ENCODE results near the gene C1QB. TPM values are rescaled to one million over a fixed set of nuclear protein-coding genes. Genes with fewer than 3 reads are reported as not detected.

The C1QB gene
- total and polyA plus RNA-seq, 2 experiments from 2014 or later = not detected

- Histone ChIP-seq H3K27me3 (ENCODE audit: insufficient read depth) (no peaks in the 10 kb centered on the region), H4K20me1 (replicated peaks; ENCODE audit: insufficient read depth) (no peaks in the 10 kb centered on the region), H3K79me2 (replicated peaks; ENCODE audit: insufficient read depth) (no peaks in the 10 kb centered on the region), H3K27ac (ENCODE audit: low read depth) (no peak overlapping the region), H2AFZ (no peak overlapping the region), H3K4me1 (ENCODE audit: insufficient read depth) (no peaks in the 10 kb centered on the region), H3K4me3 (no peak overlapping the region), H3K9me2 (ENCODE audit: insufficient read depth) (no peaks in the 10 kb centered on the region), H3K4me2 (no peak overlapping the region), H3F3A (replicated peaks; ENCODE audit: low read depth) (no peaks in the 10 kb centered on the region; the same call in 1 of the 2 replicates), H3K36me3 (ENCODE audit: insufficient read depth) (no peaks in the 10 kb centered on the region)
- no peak overlapping the region for H3K27ac Mint-ChIP-seq
- H3K27me3 Mint-ChIP-seq (ENCODE audit: insufficient read depth, low read depth, poor library complexity) = peaks cover 12% of the 10 kb centered on the region
- no peaks in the 10 kb centered on the region for H3K9me3 Mint-ChIP-seq
- DNase-seq (ENCODE audit: low spot score) = no peak
- H3K4me3 Mint-ChIP-seq = no peak overlapping the region
- no peak for TF ChIP-seq STAT1 (IDR thresholded peaks at IDR 0.05; ENCODE audit: unreplicated experiment)
- no peak for TF ChIP-seq CREB1 (CRISPR knock-in tag; IDR thresholded peaks at IDR 0.05; ENCODE audit: low read depth)
- no peak for TF ChIP-seq EZH2phosphoT487 (IDR thresholded peaks at IDR 0.05; ENCODE audit: unreplicated experiment)
- TF ChIP-seq NANOG (IDR thresholded peaks at IDR 0.05; ENCODE audit: borderline replicate concordance) = no peak
- TF ChIP-seq, protein P1, sequence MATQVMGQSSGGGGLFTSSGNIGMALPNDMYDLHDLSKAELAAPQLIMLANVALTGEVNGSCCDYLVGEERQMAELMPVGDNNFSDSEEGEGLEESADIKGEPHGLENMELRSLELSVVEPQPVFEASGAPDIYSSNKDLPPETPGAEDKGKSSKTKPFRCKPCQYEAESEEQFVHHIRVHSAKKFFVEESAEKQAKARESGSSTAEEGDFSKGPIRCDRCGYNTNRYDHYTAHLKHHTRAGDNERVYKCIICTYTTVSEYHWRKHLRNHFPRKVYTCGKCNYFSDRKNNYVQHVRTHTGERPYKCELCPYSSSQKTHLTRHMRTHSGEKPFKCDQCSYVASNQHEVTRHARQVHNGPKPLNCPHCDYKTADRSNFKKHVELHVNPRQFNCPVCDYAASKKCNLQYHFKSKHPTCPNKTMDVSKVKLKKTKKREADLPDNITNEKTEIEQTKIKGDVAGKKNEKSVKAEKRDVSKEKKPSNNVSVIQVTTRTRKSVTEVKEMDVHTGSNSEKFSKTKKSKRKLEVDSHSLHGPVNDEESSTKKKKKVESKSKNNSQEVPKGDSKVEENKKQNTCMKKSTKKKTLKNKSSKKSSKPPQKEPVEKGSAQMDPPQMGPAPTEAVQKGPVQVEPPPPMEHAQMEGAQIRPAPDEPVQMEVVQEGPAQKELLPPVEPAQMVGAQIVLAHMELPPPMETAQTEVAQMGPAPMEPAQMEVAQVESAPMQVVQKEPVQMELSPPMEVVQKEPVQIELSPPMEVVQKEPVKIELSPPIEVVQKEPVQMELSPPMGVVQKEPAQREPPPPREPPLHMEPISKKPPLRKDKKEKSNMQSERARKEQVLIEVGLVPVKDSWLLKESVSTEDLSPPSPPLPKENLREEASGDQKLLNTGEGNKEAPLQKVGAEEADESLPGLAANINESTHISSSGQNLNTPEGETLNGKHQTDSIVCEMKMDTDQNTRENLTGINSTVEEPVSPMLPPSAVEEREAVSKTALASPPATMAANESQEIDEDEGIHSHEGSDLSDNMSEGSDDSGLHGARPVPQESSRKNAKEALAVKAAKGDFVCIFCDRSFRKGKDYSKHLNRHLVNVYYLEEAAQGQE (IDR thresholded peaks at IDR 0.05; ENCODE audit: unreplicated experiment) = no peak
- TF ChIP-seq CTCF (conservative IDR thresholded peaks at IDR 0.05; ENCODE audit: low read depth in 2 of 2) = no peak
- ATAC-seq = no peak
- H3K36me3 Mint-ChIP-seq (ENCODE audit: low read depth) = no peaks in the 10 kb centered on the region
- H3K4me1 Mint-ChIP-seq = no peaks in the 10 kb centered on the region
These were observed 2.8 kb upstream of the C1QB start for GRCh38 chr1:22650089-22650693.

DNA sequence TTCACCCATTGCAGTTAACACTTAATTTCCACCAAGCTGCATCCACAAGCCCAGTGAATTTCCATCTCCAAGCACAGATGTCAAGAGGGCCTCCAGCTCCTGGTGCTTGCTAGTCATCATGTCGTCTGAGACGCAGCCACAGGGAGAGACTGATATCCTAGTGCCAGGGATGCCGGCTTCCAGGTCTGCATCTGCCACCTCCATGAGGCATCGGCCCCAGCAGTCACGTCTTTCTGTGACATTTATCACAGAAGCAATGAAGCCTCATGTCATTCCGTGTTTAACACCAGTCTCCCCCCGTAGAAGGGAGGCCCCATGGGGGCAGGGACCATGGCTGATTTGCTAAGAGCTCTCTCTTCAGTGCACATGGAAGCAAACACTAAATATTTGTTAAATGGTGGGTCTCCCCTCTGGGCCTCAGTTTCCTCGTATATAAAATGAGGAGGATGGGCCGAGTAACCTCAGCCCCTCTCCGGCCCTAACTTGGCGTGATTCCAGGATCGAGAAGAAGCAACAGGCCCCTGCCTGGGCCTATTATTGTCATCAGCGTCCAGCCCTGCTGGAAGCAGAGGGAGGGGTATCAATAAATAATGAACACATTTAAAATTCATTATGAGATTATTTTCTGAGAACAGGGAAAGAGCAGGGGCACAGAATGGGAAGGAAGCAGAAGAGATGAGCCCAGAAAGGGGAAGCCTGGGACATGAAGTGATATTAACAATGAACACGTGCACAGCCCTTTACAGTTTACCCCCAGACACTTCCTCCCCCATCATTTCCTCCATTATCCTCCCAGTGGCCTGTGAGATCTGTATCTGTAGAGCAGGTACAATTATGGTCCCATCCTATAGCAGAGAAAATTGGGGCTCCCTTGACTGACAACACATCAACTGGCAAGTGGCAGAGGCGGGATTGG, 837 bp upstream of the C1QB start:
- H3K36me3 Mint-ChIP-seq (ENCODE audit: low read depth) = no peaks in the 10 kb centered on the region
- peaks cover 8% of the 10 kb centered on the region for H3K27me3 Mint-ChIP-seq (ENCODE audit: insufficient read depth, low read depth, poor library complexity)
- Histone ChIP-seq H3K27me3 (ENCODE audit: insufficient read depth) (no peaks in the 10 kb centered on the region), H3K4me2 (no peak overlapping the region), H2AFZ (no peak overlapping the region), H3K4me1 (ENCODE audit: insufficient read depth) (no peaks in the 10 kb centered on the region), H3K4me3 (no peak overlapping the region), H3K36me3 (ENCODE audit: insufficient read depth) (no peaks in the 10 kb centered on the region), H3K9me2 (ENCODE audit: insufficient read depth) (no peaks in the 10 kb centered on the region), H3K79me2 (replicated peaks; ENCODE audit: insufficient read depth) (no peaks in the 10 kb centered on the region), H3K27ac (ENCODE audit: low read depth) (no peak overlapping the region), H3F3A (replicated peaks; ENCODE audit: low read depth) (no peaks in the 10 kb centered on the region; the same call in 1 of the 2 replicates), H4K20me1 (replicated peaks; ENCODE audit: insufficient read depth) (no peaks in the 10 kb centered on the region)
- H3K9me3 Mint-ChIP-seq = no peaks in the 10 kb centered on the region
- ATAC-seq (no peak), DNase-seq (ENCODE audit: low spot score) (no peak)
- no peaks in the 10 kb centered on the region for H3K4me1 Mint-ChIP-seq
- TF ChIP-seq EZH2phosphoT487 (IDR thresholded peaks at IDR 0.05; ENCODE audit: unreplicated experiment) (no peak), NANOG (IDR thresholded peaks at IDR 0.05; ENCODE audit: borderline replicate concordance) (no peak), JUNB (IDR thresholded peaks at IDR 0.05; ENCODE audit: unreplicated experiment) (no peak), CREB1 (CRISPR knock-in tag; IDR thresholded peaks at IDR 0.05; ENCODE audit: low read depth) (no peak), POLR2AphosphoS5 (IDR thresholded peaks at IDR 0.05; ENCODE audit: low read depth) (no peak), EZH2 (IDR thresholded peaks at IDR 0.05; ENCODE audit: low read depth, unreplicated experiment) (no peak)
- TF ChIP-seq, protein P2, sequence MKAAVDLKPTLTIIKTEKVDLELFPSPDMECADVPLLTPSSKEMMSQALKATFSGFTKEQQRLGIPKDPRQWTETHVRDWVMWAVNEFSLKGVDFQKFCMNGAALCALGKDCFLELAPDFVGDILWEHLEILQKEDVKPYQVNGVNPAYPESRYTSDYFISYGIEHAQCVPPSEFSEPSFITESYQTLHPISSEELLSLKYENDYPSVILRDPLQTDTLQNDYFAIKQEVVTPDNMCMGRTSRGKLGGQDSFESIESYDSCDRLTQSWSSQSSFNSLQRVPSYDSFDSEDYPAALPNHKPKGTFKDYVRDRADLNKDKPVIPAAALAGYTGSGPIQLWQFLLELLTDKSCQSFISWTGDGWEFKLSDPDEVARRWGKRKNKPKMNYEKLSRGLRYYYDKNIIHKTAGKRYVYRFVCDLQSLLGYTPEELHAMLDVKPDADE (IDR thresholded peaks at IDR 0.05) = no peak
- TF ChIP-seq, protein P1 (IDR thresholded peaks at IDR 0.05; ENCODE audit: unreplicated experiment) = no peak
- H3K4me3 Mint-ChIP-seq = no peak overlapping the region
- H3K27ac Mint-ChIP-seq = no peak overlapping the region

Measured in GM23338 (cell line).